G401 (cell line): ENCODE data around the gene MAST4. TPM values are rescaled to one million over a fixed set of nuclear protein-coding genes. Genes with fewer than 3 reads are reported as not detected.

Source experiments
- DNase-seq: peaks from one replicate; pipeline ENCODE4 v3.0.0-alpha.2; 2015; ENCODE audit warnings: low spot score
- in situ Hi-C: cut with HindIII; loops from 2 replicates; pipeline ENCODE4 v1.10.0; 2016; ENCODE audit warnings: low sequenced_read_pairs, mixed read lengths
- total RNA-seq: library from RNA; depleted of rRNA; stranded (reverse); fragments of >200 nt; shearing (Covaris generic); gene quantifications from 2 replicates; pipeline ENCODE4 v1.2.3, GENCODE V29; 2014

MAST4 gene
- total RNA-seq, 1 experiment from 2014 or later, result not detected

DNA sequence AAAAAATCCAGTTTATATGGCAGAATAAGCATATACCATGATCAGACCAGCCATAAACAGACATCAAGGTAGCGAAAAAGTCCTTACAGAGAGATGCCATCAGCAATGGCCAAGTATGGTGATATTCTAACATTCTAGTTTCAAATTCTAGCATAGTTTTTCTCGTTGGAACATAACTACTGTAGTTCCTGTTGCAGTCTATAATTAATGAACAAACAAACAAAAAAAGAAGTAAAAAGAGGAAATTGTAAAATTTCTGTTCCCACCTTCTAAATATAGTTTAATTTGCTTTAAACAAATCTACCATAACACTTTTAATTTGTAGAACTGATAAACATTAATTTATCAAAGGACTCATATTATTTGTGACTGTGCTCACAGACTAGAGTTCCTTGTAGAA, 610.3 kb downstream of the MAST4 start:
- in situ Hi-C loops, result no loop called here

DNA sequence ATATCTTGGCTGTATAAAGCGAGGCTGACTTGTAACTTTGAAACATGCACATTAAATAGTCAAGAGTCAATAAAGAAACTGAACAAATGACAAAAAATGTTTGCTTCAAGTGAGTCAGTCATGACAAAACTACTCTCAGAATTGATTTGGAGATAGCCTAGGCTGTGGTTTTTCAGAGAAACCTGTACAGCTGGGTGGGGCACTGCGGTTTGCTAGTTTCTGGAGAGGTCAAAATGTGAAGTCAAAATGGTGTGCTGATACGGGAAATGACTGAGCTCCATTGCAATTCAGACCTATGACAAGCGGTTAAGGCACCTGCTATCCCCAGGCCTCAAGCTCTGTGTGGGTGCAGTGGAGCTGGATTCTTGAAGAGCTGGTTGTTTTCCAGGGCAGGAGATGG, 610.7 kb downstream of the MAST4 start:
- in situ Hi-C loops, result no loop called here

More for the DNA sequence above, 610.3 kb downstream of the MAST4 start:
- DNase-seq, result no peak

DNA sequence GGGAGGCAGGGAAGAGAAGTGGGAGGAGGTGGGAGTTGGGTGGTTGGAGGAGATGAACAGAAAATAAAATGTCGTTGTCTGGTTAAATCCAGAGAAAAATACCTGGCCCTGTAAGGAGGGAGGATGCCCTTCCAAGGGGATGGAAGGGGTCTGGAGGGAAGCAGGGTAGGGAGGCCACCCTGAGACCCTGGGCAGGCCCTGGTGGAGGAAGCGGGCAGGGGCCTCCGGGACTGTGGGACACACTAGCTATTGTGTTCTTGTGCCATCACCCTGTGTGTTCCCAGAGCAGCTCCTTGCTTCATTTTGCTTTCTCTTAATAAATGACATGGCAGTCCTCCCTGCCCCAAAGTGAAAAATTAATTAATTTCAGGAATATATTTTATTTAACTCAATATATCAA, 612.2 kb downstream of the MAST4 start:
- in situ Hi-C loops, result no loop called here

More for the DNA sequence above, 610.7 kb downstream of the MAST4 start:
- DNase-seq, result no peak

DNA sequence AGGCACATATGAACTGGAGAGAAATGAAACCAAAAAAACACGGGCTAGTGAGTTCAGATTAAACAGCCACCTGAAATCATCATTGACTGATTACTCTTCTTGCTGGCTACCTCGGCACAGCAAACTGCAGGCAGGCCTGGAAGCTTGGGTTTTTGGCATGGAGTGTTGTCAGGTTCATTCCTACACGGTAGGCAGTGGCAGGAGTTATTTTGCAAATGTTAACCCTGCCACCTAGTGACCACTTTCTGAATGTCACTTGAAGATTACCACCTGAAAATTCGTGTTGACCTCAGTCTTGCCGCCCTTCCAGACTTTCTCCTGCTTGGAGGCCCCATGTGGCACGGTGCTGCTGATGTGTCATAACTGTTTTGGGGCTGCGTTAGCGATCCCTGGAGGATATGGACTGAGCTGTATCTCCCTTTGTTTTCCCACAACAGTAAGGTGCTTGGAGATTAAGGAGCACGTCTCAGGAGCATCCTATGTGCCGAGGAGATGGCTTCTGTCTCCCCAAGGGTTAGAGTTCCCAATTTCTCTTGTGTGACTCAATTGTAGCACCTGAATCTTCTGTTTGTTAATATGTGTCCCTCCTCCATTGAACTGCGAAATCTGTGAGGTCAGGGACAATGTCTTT, 613.1 kb downstream of the MAST4 start:
- in situ Hi-C loops, result no loop called here
- DNase-seq, result peak; percentile 93

More for the DNA sequence above, 612.2 kb downstream of the MAST4 start:
- no peak for DNase-seq

DNA sequence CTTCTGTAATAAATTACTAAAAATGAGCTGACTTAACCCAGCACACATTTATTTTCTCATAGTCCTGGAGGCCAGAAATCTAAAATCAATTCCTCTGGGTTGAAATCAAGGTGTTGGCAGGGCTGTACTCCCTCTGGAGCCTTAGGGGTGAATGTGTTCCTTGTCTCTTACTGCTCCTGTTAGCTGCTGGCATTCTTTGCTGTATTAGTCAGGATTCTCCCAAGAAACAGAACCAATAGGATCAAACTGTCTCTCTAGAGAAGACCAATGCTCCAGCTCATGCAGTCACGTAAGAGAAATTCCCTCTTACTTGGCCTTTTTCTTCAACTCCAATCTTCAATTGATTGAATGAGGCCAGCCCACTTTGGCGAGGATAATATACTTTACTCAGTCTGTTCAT, 615.7 kb downstream of the MAST4 start:
- in situ Hi-C loops, result no loop called here
- DNase-seq, result no peak

DNA sequence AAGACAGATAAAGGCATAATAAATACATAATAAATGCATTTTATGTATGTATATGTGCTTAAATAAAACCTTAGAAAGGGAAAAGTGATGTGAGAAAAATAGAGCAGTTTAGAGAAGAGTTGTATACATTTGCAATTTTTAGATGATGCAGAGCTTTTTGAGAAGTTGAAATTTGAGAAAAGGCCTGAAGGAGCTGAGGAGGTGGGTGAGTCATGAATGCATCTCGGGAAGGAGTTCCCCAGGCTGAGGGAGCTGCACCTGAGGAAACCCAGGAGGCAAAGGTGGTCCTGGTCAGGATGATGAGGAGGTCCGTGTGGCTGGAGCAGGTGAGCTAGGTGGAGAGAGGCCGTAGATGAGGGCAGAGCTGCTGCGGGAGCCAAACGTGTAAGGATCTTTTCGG, 617.8 kb downstream of the MAST4 start:
- in situ Hi-C loops, result no loop called here
- DNase-seq, result no peak

DNA sequence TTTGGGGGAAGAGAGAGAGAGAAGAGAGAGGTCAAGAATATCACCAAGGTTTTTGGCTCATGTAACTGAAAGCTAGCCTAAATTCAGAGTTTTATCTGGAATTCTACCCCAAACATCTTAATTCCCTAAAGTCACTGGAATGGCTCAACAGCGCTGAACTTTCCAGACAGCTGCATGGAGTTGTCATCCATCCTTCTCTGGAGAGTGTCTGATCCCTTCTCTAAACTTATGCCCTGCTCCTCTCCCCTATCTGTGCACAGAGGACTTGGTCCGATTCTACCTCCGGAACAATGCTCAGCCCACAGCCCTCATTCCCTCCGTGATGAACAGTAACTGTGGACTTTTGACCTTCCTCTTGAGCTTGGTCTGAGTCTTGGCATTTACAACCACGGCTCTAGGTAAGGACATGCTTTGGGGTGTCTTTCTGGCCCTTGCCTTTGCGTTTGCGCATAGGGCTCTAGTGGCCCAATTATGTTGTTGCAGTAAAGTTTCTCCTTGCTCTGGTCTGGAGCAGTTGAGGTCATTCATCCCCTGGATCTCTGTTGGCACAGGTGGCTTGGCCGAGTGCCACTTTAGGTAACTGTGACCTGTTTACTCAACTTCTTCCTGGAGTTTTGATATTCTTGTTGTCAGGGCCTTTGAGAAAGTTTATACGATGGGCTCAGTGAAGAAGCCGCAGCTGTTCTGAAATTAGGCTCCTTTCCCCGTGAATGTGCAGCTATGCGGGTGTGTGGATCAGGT, 618.7 kb downstream of the MAST4 start:
- no peak for DNase-seq
- in situ Hi-C loops, result no loop called here

DNA sequence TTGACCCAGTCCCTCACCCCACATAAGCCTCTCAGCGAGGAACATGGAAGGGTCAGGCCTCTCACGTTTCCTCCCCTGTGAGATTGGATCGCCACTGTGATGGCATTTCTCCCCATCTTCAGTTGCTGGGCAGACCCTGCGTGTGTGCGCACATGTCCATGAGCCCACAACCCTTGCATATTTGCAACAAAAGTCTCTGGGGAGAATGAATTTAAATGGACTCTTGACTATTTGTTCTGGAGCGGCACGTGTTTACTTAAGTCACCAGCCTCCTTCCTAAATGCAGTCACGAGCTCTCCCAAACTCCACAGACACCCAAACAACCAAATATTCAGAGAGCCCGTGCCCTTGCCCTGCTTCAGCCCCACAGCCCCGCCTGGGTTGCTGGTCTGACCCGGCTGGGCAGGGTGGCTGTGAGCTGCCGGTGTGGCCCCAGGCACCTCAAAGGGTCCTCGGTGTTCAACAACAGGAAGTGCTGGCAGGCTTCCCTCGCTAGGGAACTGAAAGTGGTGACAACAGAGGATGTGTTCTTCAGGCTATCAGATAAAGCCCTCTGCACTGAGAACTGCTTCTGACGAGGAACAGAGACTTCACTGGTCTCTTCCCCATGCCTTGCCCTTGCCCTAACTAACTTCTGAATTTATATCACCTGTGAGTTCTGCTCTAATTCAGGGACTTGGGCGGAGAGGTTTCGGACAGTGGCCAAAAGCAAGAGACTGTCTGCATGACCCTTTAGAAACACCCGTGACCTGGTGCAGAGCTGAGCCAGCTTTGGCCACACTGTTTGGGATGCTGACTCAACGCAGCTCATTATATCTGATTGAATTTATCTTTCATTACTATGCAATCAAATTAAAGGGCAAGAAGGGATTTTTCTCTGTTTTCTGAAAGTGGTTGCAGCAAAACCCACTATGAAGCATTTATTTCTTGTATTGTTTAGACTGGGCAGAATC, 619.6 kb downstream of the MAST4 start:
- no peak for DNase-seq
- in situ Hi-C loops, result no loop called here

DNA sequence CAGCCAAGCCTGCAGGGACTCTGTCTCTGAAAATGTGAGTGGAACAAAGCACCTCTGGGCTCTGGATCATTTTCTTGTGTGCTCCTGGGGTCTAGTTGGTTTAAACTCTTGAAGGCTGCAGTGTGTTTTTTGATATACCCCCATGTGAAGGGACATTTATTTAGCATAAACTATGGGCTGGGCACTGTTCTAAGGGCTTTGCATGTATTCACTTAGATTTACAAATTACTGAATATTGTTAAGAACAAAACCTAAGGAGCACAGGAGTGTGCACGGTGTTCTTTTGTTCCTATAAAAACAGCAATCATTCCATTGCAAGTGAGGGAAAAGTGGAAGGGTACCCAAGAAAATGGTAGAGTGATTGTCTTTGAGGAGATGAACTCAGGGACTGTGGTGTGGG, 620.4 kb downstream of the MAST4 start:
- in situ Hi-C loops, result no loop called here
- no peak for DNase-seq
